ENCODE data around the gene LGI4.

LGI4 gene

DNA sequence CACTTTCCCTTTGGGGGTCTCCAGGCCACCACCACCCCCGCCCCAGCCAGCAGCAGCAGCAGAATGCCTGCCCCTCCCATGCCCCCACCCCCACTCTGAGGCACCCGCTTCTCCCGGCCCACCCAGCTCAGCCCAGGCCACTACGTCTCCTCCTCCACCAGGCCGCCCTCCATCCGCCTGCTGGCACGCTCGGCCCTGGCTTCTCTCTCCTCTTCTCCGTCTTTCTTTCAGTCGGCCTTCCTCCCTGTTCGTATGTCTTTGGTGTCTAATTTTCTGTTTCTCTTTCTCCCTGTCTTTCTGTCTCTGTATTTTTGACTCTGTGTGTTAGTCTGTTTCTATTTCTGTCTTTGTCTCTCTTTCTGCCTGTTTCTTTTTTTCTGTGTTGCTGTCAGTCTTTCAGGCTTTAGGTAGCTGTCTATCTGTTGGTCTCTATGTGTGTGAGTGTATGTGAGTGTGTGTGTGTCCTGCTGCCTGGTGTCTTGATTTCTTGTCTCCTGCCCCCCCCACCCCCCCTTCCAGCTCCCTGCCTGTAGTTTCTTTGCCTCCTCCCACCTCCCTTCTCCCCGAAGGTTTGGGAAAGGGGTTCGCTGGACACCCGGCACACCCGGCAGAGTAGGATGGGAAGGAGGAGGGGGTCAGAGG, at the start of gene LGI4:
LGI4 (minus strand) TSS at position 459 of the 642 bp plus-strand sequence; CDS start at position 80, 379 bp downstream.
- no peak for DNase-seq (ENCODE audit: low read depth in 2 of 2)

DNA sequence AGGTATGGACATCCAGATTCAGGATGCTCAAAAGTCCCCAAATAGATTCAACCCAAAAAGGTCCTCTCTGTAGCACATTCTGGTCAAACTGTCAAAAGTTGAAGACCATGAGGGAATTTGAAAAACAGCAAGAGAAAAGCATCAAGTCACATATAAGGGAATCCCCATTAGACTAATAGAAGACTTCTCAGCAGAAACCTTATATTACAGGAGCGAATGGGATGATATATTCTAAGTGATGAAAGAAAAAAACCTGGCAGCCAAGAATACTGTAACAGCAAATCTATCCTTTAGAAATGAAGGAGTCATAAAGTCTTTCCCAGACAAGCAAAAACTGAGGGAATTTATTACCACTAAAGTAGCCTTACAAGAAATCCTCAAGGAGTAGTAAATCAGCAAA, 49.4 kb upstream of the LGI4 start:
- DNase-seq (ENCODE audit: low read depth in 2 of 2): no peak

DNA sequence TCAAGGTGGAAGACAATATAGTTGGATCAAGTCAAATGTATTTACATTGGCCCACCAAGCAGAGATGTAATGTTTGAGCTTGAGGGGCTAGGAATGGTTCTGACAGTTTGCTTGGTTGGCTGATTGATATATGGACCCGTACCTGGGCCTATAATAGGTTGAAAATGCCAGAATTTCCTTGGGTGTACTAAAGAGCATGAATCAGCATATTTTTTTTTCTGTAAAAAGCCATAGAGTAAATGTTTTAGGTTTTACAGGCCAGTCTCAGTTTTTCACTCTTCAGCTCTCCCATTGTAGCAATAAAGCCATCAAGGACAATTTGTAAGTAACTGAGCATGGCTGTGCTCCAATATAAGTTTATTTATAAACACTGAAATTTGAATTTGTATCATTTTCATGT, 46.5 kb upstream of the LGI4 start:
- no peak for DNase-seq (ENCODE audit: low read depth in 2 of 2)

DNA sequence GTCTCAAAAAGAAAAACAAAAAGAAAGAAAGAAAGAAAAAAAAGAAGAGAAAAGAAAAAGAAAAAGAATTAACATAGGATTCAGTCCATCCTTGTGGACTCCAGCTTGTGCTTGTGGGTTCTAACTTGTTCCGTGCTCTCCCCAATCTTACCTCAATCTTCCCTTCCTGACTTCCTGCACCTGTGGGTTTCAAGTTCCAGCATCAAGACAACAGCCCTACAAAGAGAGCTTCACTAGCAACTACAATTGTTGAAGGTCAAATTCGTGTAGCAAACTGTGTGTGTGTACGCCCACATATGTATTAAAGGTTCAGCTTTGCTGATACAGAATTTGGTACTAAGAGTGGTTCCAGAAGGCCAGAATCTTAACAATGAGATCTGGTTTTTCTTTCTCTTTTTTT, 45.0 kb upstream of the LGI4 start:
- no peak for DNase-seq (ENCODE audit: low read depth in 2 of 2)

DNA sequence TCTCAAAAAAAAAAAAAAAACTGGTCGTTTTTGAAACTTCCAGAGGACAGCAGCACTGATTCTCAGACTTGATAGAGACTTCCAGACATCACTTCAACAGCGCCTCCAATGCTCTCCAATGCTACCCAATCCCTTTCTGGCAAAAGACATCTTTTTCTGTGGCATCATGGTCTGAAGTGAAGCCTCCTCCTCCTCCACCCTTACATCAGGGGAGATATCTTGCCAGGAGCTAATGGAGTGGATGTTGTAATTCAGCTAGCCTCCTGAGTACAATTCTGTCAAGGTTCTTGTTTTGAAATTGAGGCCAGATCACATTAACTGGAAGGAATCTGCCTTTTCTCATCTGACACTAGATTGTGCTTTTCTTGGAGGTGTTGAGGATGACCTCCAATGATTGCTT, 43.8 kb upstream of the LGI4 start:
- no peak for DNase-seq (ENCODE audit: low read depth in 2 of 2)

DNA sequence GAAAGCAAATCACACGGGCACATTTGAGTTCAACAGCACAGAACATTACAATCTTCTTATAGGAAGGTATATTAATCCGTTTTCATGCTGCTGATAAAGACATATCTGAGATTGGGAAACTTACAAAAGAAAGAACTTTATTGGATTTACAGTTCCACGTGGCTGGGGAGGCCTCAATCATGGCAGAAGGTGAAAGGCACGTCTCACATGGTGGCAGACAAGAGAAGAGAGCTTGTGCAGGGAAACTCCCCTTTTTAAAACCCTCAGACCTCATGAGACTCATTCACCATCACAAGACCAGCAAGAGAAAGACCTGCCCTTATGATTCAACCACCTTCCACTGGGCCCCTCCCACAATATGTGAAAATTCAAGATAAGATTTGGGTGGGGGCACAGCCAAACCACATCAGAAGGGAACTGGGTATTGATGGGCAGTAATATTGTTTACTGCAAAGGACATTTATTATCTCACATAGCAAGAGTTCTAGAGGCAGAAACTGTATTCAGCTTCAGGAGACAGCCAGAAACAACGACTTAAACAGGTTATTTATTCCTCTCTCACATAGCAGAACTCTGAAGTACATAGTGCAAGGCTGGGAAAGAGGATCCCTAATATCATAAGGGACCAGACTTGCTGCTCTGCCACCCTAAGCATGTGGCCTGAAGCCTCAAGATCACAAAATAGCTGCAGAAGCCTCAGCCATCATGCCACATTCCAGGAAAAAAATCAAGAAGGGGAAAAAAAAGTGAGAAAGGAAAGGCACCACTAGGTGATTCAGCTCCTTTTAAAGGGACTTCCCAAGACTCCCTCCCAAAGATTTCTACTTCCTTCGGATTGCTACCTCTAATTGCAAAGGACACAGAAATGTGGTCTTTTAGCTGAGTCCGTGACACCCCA, 42.8 kb upstream of the LGI4 start:
- no peak for DNase-seq (ENCODE audit: low read depth in 2 of 2)

DNA sequence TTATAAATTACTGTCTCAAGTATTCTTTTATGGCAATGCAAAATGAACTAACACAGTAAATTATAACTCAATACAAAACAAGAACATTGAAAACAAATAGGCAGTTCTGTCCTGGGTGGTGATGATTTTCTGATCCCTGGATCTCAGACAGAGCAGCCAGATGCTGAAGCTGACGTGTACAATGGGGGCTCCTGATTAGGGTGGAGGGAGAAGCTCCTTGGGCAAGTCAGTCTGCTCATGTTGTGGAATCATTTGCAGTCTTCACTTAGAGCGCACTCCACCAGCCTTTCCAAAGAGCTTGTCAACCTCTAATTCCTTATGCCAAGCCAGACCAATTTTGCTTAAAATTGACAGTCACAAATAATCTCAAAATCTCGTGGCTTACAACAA, 41.3 kb upstream of the LGI4 start:
- no peak for DNase-seq (ENCODE audit: low read depth in 2 of 2)

DNA sequence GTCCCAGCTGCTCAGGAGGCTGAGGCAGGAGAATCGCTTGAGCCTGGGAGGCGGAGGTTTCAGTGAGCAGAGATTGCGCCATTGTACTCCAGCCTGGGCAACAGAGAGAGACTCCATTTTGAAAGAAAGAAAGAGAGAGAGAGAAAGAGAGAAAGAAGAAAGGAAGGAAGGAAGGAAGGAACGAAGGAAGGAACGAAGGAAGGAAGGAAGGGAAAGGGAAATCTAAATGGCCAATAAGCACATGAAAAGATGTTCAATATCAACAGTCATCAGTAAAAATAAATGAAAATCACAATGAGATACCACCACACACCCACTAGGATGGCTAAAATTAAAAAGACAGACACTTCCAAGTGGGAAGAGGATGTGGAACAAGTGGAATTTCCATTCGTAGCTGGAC, 39.4 kb upstream of the LGI4 start:
- no peak for DNase-seq (ENCODE audit: low read depth in 2 of 2)

DNA sequence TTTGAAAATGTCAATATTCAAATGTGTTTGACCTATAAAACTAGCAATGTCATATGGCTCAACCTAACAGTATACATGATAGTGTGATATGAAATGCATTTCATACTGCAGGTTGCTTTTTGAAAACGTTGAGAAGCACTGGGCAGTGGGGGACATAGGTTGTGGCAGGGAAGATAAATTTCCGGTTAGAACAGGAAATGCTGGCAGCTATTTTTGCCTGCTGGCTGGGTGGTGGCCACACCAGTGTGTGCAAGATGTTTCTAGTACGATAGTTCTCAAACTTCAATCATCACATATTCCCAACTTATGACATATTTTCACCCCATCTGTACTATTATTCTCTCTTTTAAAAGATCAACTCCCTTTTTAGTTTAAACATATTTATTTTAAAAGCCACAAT, 36.9 kb upstream of the LGI4 start:
- no peak for DNase-seq (ENCODE audit: low read depth in 2 of 2)

DNA sequence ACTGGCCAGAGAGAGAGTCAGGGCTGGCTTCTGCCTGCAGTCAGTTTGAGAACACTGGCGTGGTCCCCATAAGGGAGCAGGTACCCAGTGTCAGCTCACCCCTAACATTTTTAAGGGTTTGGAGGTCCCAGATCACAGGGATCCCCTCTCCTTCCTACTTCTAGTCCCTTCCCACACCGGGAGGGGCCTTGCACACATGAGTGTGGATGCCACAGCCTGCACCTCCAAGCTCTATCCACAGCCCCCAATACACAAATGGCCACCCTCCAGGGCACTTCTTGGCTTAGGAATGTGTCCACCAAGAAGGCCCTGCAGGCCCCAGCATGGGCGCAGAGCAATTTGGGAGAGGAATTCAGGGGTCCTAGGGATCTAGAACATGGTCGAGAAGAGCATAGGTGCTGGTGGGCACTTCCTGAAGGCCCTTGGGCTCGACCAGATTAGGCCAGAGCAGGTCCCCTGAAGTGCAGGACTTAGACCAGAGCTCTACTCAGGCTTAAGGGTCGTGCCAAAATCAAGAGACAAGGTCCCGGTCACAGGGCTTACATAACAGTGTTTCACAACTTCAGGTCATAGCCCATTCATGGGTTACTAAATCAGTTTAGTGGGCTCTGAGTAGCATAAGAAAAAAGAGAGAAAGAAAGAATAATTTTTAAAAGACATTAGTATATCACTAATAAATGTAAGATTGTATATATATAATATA, 35.7 kb upstream of the LGI4 start:
- no peak for DNase-seq (ENCODE audit: low read depth in 2 of 2)

DNA sequence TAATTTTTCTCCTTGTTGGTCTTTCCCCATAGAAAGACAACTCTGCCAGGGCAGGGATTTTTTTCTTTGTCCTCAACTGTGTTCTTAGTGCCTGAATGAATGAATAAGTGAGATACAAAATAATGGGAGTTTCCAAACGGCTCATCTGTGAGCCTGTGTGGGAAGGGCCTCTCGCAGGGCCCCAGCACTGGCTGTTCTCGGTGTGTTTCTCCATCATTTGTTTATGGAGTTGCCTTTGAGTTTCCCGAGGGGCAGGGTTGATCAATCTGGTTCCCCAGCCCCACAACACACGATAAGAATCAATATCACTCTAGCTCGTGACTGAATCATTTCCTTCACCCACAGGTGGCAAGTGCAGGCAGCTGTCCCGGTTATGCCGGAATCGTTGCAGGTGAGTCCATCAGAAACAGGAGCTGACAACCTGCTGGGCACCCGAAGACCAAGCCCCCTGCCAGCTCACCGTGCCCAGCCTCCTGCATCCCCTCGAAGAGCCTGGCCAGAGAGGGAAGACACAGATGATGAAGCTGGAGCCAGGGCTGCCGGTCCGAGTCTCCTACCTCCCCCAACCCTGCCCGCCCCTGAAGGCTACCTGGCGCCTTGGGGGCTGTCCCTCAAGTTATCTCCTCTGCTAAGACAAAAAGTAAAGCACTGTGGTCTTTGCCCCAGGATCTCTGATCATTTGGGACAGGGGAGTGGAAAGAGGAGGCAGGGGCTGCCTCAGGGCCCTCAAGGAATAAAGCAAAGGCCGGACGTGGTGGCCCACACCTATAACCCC, 34.5 kb upstream of the LGI4 start:
- DNase-seq (ENCODE audit: low read depth in 2 of 2): no peak

DNA sequence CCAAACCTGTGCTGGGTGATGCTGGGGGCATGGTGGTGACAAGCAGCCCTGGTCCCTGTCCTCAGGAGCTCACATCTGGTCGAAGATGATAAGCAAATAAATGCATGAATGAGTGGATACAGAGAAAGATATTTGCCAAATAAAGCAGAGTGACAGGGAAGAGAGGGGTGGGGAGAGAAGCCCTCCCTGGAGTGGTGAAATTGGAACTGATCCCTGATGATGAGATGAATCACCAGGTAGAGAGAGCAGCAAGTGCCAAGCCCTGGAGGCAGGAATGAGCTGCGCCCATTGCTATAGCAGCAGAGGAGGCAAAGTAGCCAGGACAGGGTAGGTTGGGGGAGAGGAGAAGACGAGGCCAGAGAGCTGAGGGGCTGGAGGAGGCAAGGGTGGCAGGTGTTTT, 33.3 kb upstream of the LGI4 start:
- no peak for DNase-seq (ENCODE audit: low read depth in 2 of 2)

DNA sequence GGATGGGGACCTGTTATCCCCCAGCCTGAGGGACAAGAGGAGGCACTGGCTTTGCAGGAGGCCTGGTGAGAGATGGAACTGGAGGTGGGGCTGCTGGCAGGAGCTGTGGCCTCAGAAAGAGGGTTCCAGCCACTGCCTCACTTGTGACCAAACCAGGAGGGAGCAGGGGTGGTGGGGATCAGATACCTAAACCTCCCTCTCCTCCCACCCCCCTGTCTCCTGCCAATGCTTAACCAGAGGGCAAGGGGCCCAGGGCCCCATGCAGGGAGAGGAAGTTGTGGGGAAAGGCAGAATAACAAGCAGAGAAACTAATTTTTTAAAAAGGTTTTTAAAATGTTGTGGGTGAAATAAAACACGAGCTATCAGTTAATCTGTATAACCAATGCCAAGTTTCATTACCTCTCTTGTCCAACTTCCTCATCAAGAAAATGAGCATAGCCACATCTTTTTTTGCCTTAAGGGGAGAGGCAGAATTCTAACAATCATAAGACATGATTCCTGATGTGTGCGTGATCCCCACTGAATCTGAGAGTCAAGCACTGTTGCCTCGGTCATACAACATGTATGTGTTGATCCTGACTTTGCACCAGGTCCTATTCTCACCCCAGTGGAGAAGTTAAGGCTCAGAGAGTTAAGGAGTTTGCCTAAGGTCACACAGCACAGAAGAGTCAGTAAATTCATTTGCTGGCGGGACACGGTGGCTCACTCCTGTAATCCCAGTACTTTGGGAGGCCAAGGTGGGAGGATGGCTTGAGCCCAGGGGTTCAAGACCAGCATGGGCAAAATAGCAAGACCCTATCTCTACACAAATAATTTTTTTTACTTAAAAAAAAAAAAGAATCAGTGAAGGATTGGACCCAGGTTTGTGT, 32.6 kb upstream of the LGI4 start:
- no peak for DNase-seq (ENCODE audit: low read depth in 2 of 2)

DNA sequence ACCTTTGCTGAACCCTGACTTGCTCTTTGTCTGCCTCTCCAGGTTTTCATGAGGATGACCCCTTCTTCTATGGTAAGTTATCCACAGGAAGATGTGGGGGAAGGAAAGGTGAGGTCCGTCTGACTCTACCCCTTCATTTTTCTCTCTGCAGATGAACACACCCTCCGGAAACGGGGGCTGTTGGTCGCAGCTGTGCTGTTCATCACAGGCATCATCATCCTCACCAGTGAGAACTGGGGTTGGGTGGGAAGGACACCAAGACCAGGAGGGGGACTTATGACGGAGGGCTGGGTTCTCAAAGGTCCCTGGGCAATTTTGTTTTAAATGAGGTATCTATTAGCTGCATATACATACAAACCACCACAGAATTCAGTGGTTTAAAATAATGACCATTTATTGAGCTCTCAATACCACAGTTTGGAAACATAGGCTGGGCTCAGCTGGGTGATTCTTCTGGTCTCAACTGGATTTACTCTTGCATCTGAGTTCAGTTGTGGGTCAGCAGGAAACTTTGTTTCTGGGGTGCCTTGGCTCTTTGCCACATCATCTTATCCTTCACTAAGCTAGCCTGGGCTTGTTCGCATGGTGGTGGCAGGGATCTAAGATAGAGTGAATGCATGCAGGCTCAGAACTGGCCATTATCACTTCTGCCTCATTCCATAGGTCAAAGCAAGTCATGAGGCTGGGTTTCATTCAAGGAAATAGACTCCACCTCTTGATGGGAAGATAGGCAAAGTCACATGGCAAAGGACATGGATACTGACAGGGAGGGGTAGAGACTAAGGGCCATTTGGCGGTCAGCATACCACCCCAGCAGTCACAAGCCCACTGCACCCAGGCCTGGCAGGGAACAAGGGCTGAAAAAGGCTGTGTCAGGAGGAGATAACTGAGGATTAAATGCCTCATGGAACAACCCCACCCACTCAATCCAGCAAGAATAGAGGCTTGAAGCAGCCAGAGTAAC, 31.5 kb upstream of the LGI4 start:
- no peak for DNase-seq (ENCODE audit: low read depth in 2 of 2)

DNA sequence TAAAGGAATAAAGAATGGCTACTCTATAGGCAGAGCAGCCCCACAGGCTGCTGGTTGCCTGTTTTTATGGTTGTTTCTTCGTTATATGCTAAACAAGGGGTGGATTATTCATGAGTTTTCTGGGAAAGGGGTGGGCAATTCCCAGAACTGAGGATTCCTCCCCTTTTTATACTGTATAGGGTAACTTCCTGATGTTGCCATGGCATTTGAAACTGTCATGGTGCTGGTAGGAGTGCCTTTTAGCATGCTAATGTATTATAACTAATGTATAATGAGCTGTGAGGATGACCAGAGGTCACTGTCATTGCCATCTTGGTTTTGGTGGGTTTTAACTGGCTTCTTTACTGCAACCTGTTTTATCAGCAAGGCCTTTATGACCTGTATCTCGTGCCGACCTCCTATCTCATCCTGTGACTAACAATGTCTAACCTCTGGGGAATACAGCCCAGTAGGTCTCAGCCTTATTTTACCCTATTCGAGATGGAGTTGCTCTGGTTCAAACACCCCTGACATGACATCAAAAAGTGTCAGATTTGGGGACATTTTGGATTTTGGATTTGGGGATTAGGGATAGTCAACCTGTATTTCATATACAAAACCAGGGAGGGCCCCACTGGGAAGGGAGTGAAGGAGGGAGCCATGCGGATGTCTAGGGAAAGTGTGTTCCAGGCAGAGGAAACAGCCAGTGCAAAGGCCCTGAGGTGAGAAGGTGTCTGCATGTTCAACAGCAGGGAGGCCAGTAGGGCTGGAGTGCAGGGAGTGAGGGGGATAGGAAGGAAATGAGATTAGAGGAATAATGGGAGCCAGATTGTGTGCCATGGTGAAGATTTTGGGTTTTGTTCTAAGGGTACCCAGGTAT, 30.6 kb upstream of the LGI4 start:
- DNase-seq (ENCODE audit: low read depth in 2 of 2): no peak

DNA sequence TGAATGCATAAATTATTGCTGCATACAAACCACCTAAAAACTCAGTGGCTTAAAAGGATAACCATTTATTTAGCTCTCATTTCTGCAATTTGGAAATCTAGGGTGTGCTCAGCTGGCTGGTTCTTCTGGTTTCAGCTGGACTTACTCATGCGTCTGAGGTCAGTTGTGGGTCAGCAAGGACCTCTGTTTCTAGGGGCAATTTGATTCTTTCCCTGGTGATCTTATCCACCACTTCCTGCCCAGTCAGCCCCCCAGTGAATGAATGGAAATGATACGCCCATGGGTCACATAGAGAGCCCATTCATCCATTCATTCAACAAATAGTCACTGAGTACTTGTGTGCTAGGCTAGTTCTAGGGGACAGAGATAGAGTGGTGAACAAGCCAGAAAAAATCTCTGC, 29.6 kb upstream of the LGI4 start:
- DNase-seq (ENCODE audit: low read depth in 2 of 2): no peak

DNA sequence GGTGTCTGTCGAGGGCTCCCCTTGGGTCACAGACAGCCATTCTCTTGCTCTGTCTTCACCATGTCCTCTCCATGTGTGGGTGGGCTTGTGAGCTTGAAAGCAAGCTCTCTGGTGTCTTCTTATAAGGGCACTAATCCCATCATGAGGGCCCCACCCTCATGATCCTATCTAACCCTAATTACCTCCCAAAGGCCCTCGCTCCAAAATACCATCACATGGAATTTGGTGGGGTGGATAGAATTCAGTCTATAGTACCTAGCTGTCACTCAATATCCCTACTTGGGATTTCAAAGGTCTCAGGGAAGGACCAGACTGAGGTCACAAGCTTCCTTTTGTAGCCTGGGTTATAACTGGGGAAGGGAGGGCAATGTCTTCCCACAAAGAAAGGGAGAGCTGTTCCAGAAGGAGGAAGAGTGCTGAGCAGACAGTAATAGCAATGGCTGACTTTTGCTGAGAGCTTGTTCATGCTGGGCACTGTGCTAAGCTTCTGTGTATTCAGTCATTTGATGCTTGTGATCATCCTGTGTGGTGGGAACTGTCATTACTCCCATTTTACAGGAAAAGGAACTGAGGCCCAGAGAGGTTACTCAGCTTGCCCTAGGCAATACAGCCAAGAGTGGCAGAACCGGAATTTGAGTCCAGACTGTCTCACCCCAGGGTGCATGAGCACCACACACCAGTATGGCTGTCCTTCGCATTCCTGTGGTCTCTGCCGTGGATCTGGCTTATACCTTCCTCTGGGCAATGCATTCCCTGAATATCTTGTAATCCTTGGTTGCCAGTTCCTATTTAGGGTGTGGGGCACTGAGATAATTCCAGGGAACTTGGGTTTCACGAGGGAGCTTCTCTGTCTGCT, 27.8 kb upstream of the LGI4 start:
- no peak for DNase-seq (ENCODE audit: low read depth in 2 of 2)

DNA sequence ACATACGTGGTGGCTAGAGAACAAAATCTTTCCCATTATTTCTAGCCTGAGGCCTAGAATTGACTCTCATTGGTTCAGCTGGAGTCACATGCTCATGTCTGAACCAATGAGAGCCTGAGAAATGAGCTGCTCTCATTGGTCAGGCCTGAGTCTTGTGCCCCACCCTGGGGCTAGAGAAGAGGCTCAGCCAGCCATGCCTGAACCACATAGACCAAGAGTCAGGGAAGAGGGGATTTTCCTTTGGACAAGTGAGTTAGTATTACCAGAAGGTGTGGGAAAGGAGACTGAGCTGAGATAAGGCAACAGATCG, 26.5 kb upstream of the LGI4 start:
- DNase-seq (ENCODE audit: low read depth in 2 of 2): no peak
